ENCODE results near the gene RLN1.
"Not testable (repeated sequence)": the region's sequence is repeated elsewhere in the genome, so short reads cannot be mapped to it uniquely, and the experiment has no call there.

The RLN1 gene

GRCh38 chr9:5336688-5337087 lies 3.0 kb downstream of the RLN1 start:
- no peaks in the 10 kb centered on the region for H3K36me3 ChIP-seq (ENCODE audit: control insufficient read depth, low read length)
- no peak overlapping the region for H3K4me2 ChIP-seq (ENCODE audit: low read length)
- H3F3A ChIP-seq (ENCODE audit: control insufficient read depth, insufficient read depth), result no peaks in the 10 kb centered on the region
- H3K27me3 ChIP-seq (ENCODE audit: control insufficient read depth, low read length), result peaks cover 16% of the 10 kb centered on the region
- H3K4me3 ChIP-seq (ENCODE audit: low read length), result no peak overlapping the region
- no peaks in the 10 kb centered on the region for H4K20me1 ChIP-seq (ENCODE audit: control insufficient read depth, insufficient read depth, low read depth, low read length)
- no peaks in the 10 kb centered on the region for H3K4me1 ChIP-seq (ENCODE audit: control insufficient read depth, low read length)
- no peaks in the 10 kb centered on the region for H3K9me2 ChIP-seq (replicated peaks; ENCODE audit: control insufficient read depth, low read length)
- TF ChIP-seq CTCF (IDR thresholded peaks at IDR 0.05; ENCODE audit: low read depth, low read length, poor library complexity, severe bottlenecking) (no peak), EZH2phosphoT487 (IDR thresholded peaks at IDR 0.05; ENCODE audit: borderline replicate concordance, low read length) (no peak)
- H3K9me3 ChIP-seq (ENCODE audit: control insufficient read depth, insufficient read depth, low read length), result no peaks in the 10 kb centered on the region
- no peaks in the 10 kb centered on the region for H3K79me2 ChIP-seq (ENCODE audit: control insufficient read depth, low read length)
- H3K27ac ChIP-seq (ENCODE audit: low read depth, low read length), result no peak overlapping the region

GRCh38 chr9:5331276-5331675 lies 8.4 kb downstream of the RLN1 start:
- not testable (repeated sequence) for H3K9me3 ChIP-seq (ENCODE audit: control insufficient read depth, insufficient read depth, low read length); H3K4me3 ChIP-seq (ENCODE audit: low read length); H3K79me2 ChIP-seq (ENCODE audit: control insufficient read depth, low read length); H3K4me1 ChIP-seq (ENCODE audit: control insufficient read depth, low read length); H3K9me2 ChIP-seq (replicated peaks; ENCODE audit: control insufficient read depth, low read length); H3K27me3 ChIP-seq (ENCODE audit: control insufficient read depth, low read length); H3K27ac ChIP-seq (ENCODE audit: low read depth, low read length); H3F3A ChIP-seq (ENCODE audit: control insufficient read depth, insufficient read depth); H3K36me3 ChIP-seq (ENCODE audit: control insufficient read depth, low read length); H3K4me2 ChIP-seq (ENCODE audit: low read length); H4K20me1 ChIP-seq (ENCODE audit: control insufficient read depth, insufficient read depth, low read depth, low read length)

GRCh38 chr9:5326893-5327548 lies 12.7 kb downstream of the RLN1 start:
- no peaks in the 10 kb centered on the region for H3K4me1 ChIP-seq (ENCODE audit: control insufficient read depth, low read length)
- no peaks in the 10 kb centered on the region for H3K9me3 ChIP-seq (ENCODE audit: control insufficient read depth, insufficient read depth, low read length)
- no peak overlapping the region for H3K4me3 ChIP-seq (ENCODE audit: low read length)
- no peak overlapping the region for H3K27ac ChIP-seq (ENCODE audit: low read depth, low read length)
- H3K9me2 ChIP-seq (replicated peaks; ENCODE audit: control insufficient read depth, low read length), result no peaks in the 10 kb centered on the region
- no peak for TF ChIP-seq CTCF (IDR thresholded peaks at IDR 0.05; ENCODE audit: low read depth, low read length, poor library complexity, severe bottlenecking)
- no peak for TF ChIP-seq EZH2phosphoT487 (IDR thresholded peaks at IDR 0.05; ENCODE audit: borderline replicate concordance, low read length)
- H3K36me3 ChIP-seq (ENCODE audit: control insufficient read depth, low read length), result no peaks in the 10 kb centered on the region
- H4K20me1 ChIP-seq (ENCODE audit: control insufficient read depth, insufficient read depth, low read depth, low read length), result no peaks in the 10 kb centered on the region
- H3F3A ChIP-seq (ENCODE audit: control insufficient read depth, insufficient read depth), result no peaks in the 10 kb centered on the region
- H3K4me2 ChIP-seq (ENCODE audit: low read length), result no peak overlapping the region
- no peaks in the 10 kb centered on the region for H3K79me2 ChIP-seq (ENCODE audit: control insufficient read depth, low read length)
- H3K27me3 ChIP-seq (ENCODE audit: control insufficient read depth, low read length), result no peaks in the 10 kb centered on the region

GRCh38 chr9:5326187-5326586 lies 13.5 kb downstream of the RLN1 start:
- H3K9me3 ChIP-seq (ENCODE audit: control insufficient read depth, insufficient read depth, low read length), result no peaks in the 10 kb centered on the region
- no peaks in the 10 kb centered on the region for H3K27me3 ChIP-seq (ENCODE audit: control insufficient read depth, low read length)
- no peak overlapping the region for H3K4me3 ChIP-seq (ENCODE audit: low read length)
- no peaks in the 10 kb centered on the region for H3K36me3 ChIP-seq (ENCODE audit: control insufficient read depth, low read length)
- H3K4me2 ChIP-seq (ENCODE audit: low read length), result no peak overlapping the region
- H4K20me1 ChIP-seq (ENCODE audit: control insufficient read depth, insufficient read depth, low read depth, low read length), result no peaks in the 10 kb centered on the region
- H3K79me2 ChIP-seq (ENCODE audit: control insufficient read depth, low read length), result no peaks in the 10 kb centered on the region
- H3K4me1 ChIP-seq (ENCODE audit: control insufficient read depth, low read length), result no peaks in the 10 kb centered on the region
- no peaks in the 10 kb centered on the region for H3K9me2 ChIP-seq (replicated peaks; ENCODE audit: control insufficient read depth, low read length)
- no peaks in the 10 kb centered on the region for H3F3A ChIP-seq (ENCODE audit: control insufficient read depth, insufficient read depth)
- H3K27ac ChIP-seq (ENCODE audit: low read depth, low read length), result no peak overlapping the region
- TF ChIP-seq EZH2phosphoT487 (IDR thresholded peaks at IDR 0.05; ENCODE audit: borderline replicate concordance, low read length) (no peak), CTCF (IDR thresholded peaks at IDR 0.05; ENCODE audit: low read depth, low read length, poor library complexity, severe bottlenecking) (no peak)

- not testable (repeated sequence) for H3K27ac ChIP-seq (ENCODE audit: low read depth, low read length); H3K4me3 ChIP-seq (ENCODE audit: low read length); H3K27me3 ChIP-seq (ENCODE audit: control insufficient read depth, low read length); H3F3A ChIP-seq (ENCODE audit: control insufficient read depth, insufficient read depth); H3K4me2 ChIP-seq (ENCODE audit: low read length); H3K9me2 ChIP-seq (replicated peaks; ENCODE audit: control insufficient read depth, low read length); H3K79me2 ChIP-seq (ENCODE audit: control insufficient read depth, low read length); H3K36me3 ChIP-seq (ENCODE audit: control insufficient read depth, low read length); H3K9me3 ChIP-seq (ENCODE audit: control insufficient read depth, insufficient read depth, low read length); H3K4me1 ChIP-seq (ENCODE audit: control insufficient read depth, low read length); H4K20me1 ChIP-seq (ENCODE audit: control insufficient read depth, insufficient read depth, low read depth, low read length)
These were observed 18.1 kb downstream of the RLN1 start for GRCh38 chr9:5321601-5322000.

All from DOHH2 (cell line).